Large intestine (tissue), 3 donors: ENCODE measurements around the gene MEIOSIN. TPM values are rescaled to one million over a fixed set of nuclear protein-coding genes. Genes with fewer than 3 reads are reported as not detected.
A peak's percentile ranks its signal among the peaks of the same experiment; 100 is the strongest.
"Not testable (repeated sequence)": the region's sequence is repeated elsewhere in the genome, so short reads cannot be mapped to it uniquely, and the experiment has no call there.

Experiments used
- DNase-seq, 2 donors: peaks; one replicate each; pipeline versions ENCODE4 v3.0.0 to v3.0.0-alpha.2; 2013
- H3K27ac ChIP-seq: one replicate; pipeline ENCODE4 v1.5.1; 2013; ENCODE audit warnings: low read length
- H3K27me3 ChIP-seq: 2 replicates; pipeline ENCODE4 v1.6.1; 2013; ENCODE audit warnings: low read length; ENCODE audit not compliant: control insufficient read depth, insufficient read depth
- H3K36me3 ChIP-seq: 2 replicates; pipeline ENCODE4 v1.6.1; 2013; ENCODE audit warnings: low read length; ENCODE audit not compliant: control insufficient read depth, insufficient read depth
- H3K4me1 ChIP-seq: one replicate; pipeline ENCODE4 v1.6.1; 2013; ENCODE audit warnings: low read length; ENCODE audit not compliant: control insufficient read depth, insufficient read depth
- H3K4me3 ChIP-seq: one replicate; pipeline ENCODE4 v1.5.1; 2013; ENCODE audit warnings: low read length
- H3K9me3 ChIP-seq: one replicate; pipeline ENCODE4 v1.6.1; 2013; ENCODE audit warnings: mild to moderate bottlenecking, low read depth, low read length, moderate library complexity; ENCODE audit not compliant: control insufficient read depth
- WGBS: methylation state at CpG from one replicate; pipeline ENCODE4 v1.1.5; 2013; ENCODE audit warnings: low lambda C conversion rate; ENCODE audit not compliant: insufficient coverage; 5-methylcytosine and 5-hydroxymethylcytosine counted together
- polyA plus RNA-seq: library from polyadenylated mRNA; unstranded; fragments of 120-200 nt; gene quantifications from one replicate; pipeline ENCODE4 v1.2.1, GENCODE V29; 2013

Gene MEIOSIN
- polyA plus RNA-seq, 1 donor: not detected

DNA sequence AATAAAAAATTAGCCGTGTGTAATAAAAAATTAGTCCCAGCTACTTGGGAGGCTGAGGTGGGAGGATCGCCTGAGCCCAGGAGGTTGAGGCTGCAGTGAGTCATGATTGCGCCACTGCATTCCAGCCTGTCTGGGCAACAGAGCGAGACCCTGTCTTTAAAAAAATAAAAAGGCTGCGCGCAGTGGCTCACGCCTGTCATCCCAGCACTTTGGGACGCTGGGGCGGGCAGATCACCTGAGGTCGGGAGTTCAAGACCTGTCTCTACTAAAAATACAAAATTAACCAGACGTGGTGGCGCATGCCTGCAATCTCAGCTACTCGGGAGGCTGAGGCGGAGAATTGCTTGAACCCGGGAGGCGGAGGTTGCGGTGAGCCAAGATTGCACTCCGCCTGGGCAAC lies 4.6 kb upstream of the MEIOSIN start:
- not testable (repeated sequence) for H3K36me3 ChIP-seq, H3K9me3 ChIP-seq, H3K27me3 ChIP-seq, H3K4me1 ChIP-seq, H3K4me3 ChIP-seq, DNase-seq, H3K27ac ChIP-seq
- 100% methylated on average over 3 of the region's 18 CpGs for WGBS

DNA sequence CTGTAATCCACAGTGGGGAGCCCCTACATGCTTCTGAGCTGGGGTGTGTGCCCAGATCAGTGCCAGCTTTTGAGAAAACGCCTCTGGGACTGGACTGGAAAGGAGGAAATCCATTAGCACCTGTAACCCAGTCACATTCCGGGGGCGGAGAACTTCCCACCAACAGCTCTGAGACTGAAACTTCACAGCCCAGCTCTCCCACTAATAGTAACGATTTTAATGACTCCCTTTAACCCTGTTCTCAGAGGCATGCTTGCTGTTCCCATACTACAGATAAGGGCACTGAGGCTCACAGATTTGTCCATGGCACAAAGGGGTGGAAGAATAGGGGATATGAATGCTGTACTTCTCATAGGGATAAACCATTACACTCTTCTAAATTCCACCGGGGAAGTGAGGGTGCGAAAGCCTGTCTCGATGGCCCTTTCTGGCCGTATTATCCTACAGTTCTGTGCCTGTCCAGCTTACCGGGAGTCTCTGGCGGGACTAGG lies 3.4 kb upstream of the MEIOSIN start:
- Histone ChIP-seq H3K27me3 (no peaks in the 10 kb centered on the region), H3K36me3 (peaks cover 4% of the 10 kb centered on the region), H3K4me1 (no peaks in the 10 kb centered on the region), H3K4me3 (peak overlapping the region; percentile 83), H3K9me3 (peaks cover 5% of the 10 kb centered on the region), H3K27ac (peak overlapping the region; percentile 14)
- WGBS: no CpG with 5 or more reads among the region's 10 CpGs
- peak in 1 of 2 donors; percentile 48 for DNase-seq

GRCh38 chr19:45730368-45731288 lies 2.6 kb upstream of the MEIOSIN start, which contains the start of gene FBXO46:
Gene FBXO46, minus strand, starts transcription at chr19:45730896. Its CDS starts 17,401 bp downstream, at chr19:45713495.
- Histone ChIP-seq H3K27me3 (no peaks in the 10 kb centered on the region), H3K9me3 (peaks cover 5% of the 10 kb centered on the region), H3K4me1 (no peaks in the 10 kb centered on the region), H3K27ac (peak within 1 kb of the TSS; percentile 14), H3K4me3 (peak within 1 kb of the TSS; percentile 83), H3K36me3 (peaks cover 4% of the 10 kb centered on the region)
- peak; percentile 98 to 99 for DNase-seq
- 0% methylated on average over 6 of the region's 48 CpGs for WGBS

GRCh38 chr19:45739498-45740439 lies 6.5 kb downstream of the MEIOSIN start:
- Histone ChIP-seq H3K27me3 (peaks cover 4% of the 10 kb centered on the region), H3K4me1 (no peaks in the 10 kb centered on the region), H3K9me3 (no peaks in the 10 kb centered on the region), H3K4me3 (no peak overlapping the region), H3K36me3 (no peaks in the 10 kb centered on the region), H3K27ac (no peak overlapping the region)
- WGBS: no CpG with 5 or more reads among the region's 10 CpGs
- no peak for DNase-seq

DNA sequence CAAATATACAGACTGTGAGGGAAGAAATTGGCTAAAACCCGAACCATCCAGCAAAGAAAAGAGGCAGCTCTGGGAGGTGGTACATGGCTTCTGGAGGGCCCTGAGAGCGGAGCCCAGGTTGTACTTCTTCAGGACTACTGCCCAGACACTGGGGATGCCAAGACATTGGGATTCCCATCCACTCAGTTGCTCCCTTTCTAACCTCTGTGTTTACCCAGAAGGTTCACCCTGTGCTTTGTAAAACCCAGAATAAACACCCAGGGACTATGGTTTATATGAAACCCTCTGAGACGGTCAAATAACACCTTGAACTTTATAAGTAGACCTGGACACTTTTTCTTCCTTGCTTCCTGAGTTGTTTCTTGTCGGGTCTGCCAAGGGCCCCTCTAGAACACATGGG lies 9.7 kb downstream of the MEIOSIN start:
- H3K27me3 ChIP-seq: peaks cover 7% of the 10 kb centered on the region

GRCh38 chr19:45745606-45746005 lies 12.4 kb downstream of the MEIOSIN start:
- no peaks in the 10 kb centered on the region for H3K4me1 ChIP-seq
- no peaks in the 10 kb centered on the region for H3K36me3 ChIP-seq
- no CpG with 5 or more reads among the region's 6 CpGs for WGBS
- DNase-seq: no peak
- no peak overlapping the region for H3K27ac ChIP-seq
- H3K9me3 ChIP-seq: no peaks in the 10 kb centered on the region
- peaks cover 7% of the 10 kb centered on the region for H3K27me3 ChIP-seq
- H3K4me3 ChIP-seq: no peak overlapping the region

More for the DNA sequence above, 9.7 kb downstream of the MEIOSIN start:
- H3K4me3 ChIP-seq: no peak overlapping the region
- H3K36me3 ChIP-seq: no peaks in the 10 kb centered on the region
- no peaks in the 10 kb centered on the region for H3K4me1 ChIP-seq
- WGBS: 0% methylated on average over 1 of the region's 4 CpGs
- H3K27ac ChIP-seq: no peak overlapping the region
- DNase-seq: no peak
- no peaks in the 10 kb centered on the region for H3K9me3 ChIP-seq

DNA sequence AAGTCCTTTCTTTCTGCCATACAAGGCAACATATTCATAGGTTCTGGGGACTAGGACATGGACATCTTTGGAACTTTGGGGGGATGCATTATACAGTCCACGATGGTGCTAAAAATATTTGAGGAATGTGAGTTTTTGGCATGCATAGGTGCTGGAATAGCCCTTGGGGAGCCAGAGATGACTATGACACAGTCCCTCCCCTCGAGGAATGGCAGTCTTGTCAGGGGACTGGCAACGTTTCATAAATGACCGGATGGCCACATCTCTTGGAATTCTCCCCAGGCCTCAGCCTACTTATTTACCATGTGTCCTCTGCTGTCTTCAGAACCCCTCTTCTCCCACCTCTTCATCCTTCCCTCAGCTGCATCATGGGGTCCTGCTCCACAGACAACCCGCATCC lies 13.6 kb downstream of the MEIOSIN start:
- Histone ChIP-seq H3K27me3 (peaks cover 7% of the 10 kb centered on the region), H3K36me3 (no peaks in the 10 kb centered on the region), H3K9me3 (no peaks in the 10 kb centered on the region), H3K4me1 (no peaks in the 10 kb centered on the region), H3K4me3 (no peak overlapping the region), H3K27ac (no peak overlapping the region)
- no CpG with 5 or more reads among the region's 5 CpGs for WGBS
- no peak for DNase-seq

DNA sequence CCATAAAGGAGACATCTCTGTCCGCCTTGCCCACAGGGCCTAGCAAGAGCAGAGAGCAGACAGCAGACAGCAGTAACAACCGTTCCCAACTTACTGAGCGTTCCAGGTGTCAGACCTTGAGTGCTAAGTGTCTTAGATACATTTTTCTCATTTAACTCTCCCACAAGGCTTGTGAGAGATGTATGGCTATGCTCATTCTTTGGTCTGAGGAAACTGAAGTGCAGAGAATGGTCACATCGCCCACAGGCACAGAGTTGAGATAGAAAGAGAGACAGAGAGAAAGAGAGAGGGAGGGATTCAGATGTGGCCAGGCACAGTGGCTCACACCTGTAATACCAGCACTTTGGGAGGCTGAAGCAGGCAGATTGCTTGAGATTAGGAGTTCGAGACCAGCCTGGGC lies 14.3 kb downstream of the MEIOSIN start:
- Histone ChIP-seq H3K4me3 (no peak overlapping the region), H3K27me3 (peaks cover 7% of the 10 kb centered on the region), H3K36me3 (no peaks in the 10 kb centered on the region), H3K4me1 (no peaks in the 10 kb centered on the region), H3K9me3 (no peaks in the 10 kb centered on the region), H3K27ac (no peak overlapping the region)
- DNase-seq: no peak
- WGBS: no CpG with 5 or more reads among the region's 5 CpGs

DNA sequence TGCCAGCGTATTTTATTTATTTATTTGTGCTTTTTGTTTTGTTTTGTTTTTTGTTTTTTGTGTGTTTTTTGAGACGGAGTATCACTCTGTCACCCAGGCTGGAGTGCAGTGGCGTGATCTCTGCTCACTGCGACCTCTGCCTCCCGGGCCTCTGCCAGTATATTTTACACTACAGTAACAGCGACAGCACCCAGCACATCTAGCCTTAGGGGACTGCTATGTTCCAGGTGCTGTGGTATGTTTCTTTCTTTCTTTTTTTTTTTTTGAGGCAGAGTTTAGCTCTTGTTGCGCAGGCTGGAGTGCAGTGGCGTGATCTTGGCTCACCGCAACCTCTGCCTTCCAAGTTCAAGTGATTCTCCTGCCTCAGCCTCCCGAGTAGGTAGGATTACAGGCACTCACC lies 18.2 kb downstream of the MEIOSIN start:
- H3K9me3 ChIP-seq, H3K27me3 ChIP-seq, H3K27ac ChIP-seq, H3K36me3 ChIP-seq, DNase-seq, H3K4me3 ChIP-seq, H3K4me1 ChIP-seq: not testable (repeated sequence)
- no CpG with 5 or more reads among the region's 10 CpGs for WGBS

GRCh38 chr19:45752639-45753038 lies 19.4 kb downstream of the MEIOSIN start:
- no peaks in the 10 kb centered on the region for H3K9me3 ChIP-seq
- no peak overlapping the region for H3K4me3 ChIP-seq
- 88% methylated on average over 4 of the region's 12 CpGs for WGBS
- no peaks in the 10 kb centered on the region for H3K4me1 ChIP-seq
- no peaks in the 10 kb centered on the region for H3K27me3 ChIP-seq
- no peak overlapping the region for H3K27ac ChIP-seq
- DNase-seq: no peak
- no peaks in the 10 kb centered on the region for H3K36me3 ChIP-seq
